ENCODE measurements around the gene SETDB1. TPM values are rescaled to one million over a fixed set of nuclear protein-coding genes. Genes with fewer than 3 reads are reported as not detected.

The SETDB1 gene
- total and polyA plus RNA-seq, 2 of the 13 experiments (the other 11 are each of a cell fraction or from before 2014, with no cell fraction given), result 33.1 to 34.6 TPM

DNA sequence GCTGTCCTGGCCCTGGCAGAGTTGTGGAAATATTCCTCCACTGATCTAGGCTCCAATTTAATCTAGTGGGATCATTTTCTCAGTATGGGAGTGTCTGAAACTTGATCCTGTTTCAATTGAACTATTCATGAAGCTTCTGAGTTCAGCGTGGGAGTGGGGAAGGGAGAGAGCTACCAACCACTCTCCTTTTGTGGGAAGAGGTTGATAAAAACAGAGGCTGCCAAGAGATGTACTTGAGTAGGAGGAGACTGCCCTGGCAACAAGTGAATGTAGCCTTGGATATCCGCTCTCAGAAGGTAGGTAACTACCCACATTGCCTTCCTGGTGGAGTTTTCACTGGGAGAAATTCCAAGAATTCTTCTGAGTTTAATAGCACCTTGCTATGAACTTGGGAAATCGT is 39.1 kb upstream of the SETDB1 start, which contains the start of gene CTXND2:
Gene CTXND2, plus strand, starts transcription at position 119 of the 400 bp plus-strand sequence. CDS start 25,179 bp downstream, outside the sequence.
- no peaks in the 10 kb centered on the region for H3K36me3 ChIP-seq (replicated peaks in 1 of 2; ENCODE audit: control insufficient read depth in 1 of 2, insufficient read depth in 2 of 2, low read length in 2 of 2)
- TF ChIP-seq PCBP2 (optimal IDR thresholded peaks at IDR 0.05; ENCODE audit: low read depth, low read length, poor library complexity, severe bottlenecking) (no peak), NFIC (IDR thresholded peaks at IDR 0.05; ENCODE audit: low read length) (no peak), NR1H2 (CRISPR knock-in tag; IDR thresholded peaks at IDR 0.05; ENCODE audit: borderline replicate concordance, low read depth) (no peak), SUZ12 (IDR thresholded peaks at IDR 0.05; ENCODE audit: low read depth, low read length) (no peak), ZNF446 (CRISPR knock-in tag; IDR thresholded peaks at IDR 0.05) (no peak), ZNF891 (CRISPR knock-in tag; IDR thresholded peaks at IDR 0.05) (no peak), EP300 (IDR thresholded peaks at IDR 0.05; ENCODE audit: low read depth in 2 of 2, low read length in 2 of 2) (no peak), EP300 (CRISPR knock-in tag; IDR thresholded peaks at IDR 0.05; ENCODE audit: borderline replicate concordance) (no peak), EHMT2 (IDR thresholded peaks at IDR 0.05; ENCODE audit: borderline replicate concordance, low read depth, low read length) (no peak)
- TF ChIP-seq, protein P1, sequence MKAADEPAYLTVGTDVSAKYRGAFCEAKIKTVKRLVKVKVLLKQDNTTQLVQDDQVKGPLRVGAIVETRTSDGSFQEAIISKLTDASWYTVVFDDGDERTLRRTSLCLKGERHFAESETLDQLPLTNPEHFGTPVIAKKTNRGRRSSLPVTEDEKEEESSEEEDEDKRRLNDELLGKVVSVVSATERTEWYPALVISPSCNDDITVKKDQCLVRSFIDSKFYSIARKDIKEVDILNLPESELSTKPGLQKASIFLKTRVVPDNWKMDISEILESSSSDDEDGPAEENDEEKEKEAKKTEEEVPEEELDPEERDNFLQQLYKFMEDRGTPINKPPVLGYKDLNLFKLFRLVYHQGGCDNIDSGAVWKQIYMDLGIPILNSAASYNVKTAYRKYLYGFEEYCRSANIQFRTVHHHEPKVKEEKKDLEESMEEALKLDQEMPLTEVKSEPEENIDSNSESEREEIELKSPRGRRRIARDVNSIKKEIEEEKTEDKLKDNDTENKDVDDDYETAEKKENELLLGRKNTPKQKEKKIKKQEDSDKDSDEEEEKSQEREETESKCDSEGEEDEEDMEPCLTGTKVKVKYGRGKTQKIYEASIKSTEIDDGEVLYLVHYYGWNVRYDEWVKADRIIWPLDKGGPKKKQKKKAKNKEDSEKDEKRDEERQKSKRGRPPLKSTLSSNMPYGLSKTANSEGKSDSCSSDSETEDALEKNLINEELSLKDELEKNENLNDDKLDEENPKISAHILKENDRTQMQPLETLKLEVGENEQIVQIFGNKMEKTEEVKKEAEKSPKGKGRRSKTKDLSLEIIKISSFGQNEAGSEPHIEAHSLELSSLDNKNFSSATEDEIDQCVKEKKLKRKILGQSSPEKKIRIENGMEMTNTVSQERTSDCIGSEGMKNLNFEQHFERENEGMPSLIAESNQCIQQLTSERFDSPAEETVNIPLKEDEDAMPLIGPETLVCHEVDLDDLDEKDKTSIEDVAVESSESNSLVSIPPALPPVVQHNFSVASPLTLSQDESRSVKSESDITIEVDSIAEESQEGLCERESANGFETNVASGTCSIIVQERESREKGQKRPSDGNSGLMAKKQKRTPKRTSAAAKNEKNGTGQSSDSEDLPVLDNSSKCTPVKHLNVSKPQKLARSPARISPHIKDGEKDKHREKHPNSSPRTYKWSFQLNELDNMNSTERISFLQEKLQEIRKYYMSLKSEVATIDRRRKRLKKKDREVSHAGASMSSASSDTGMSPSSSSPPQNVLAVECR (CRISPR knock-in tag; IDR thresholded peaks at IDR 0.05; ENCODE audit: borderline replicate concordance), result no peak
- TF ChIP-seq, protein P2, sequence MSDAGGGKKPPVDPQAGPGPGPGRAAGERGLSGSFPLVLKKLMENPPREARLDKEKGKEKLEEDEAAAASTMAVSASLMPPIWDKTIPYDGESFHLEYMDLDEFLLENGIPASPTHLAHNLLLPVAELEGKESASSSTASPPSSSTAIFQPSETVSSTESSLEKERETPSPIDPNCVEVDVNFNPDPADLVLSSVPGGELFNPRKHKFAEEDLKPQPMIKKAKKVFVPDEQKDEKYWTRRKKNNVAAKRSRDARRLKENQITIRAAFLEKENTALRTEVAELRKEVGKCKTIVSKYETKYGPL (CRISPR knock-in tag; IDR thresholded peaks at IDR 0.05), result no peak
- no peak for DNase-seq (ENCODE audit: low spot score)
- no peaks in the 10 kb centered on the region for H3K27me3 ChIP-seq (ENCODE audit: control insufficient read depth in 1 of 2, insufficient read depth in 2 of 2, low read length in 2 of 2)
- no peaks in the 10 kb centered on the region for H3K9me3 ChIP-seq (ENCODE audit: low read length)
- WGBS (ENCODE audit: low lambda C conversion rate), result 11% methylated on average over 3 of the region's 3 CpGs
- ChIA-PET CTCF (ENCODE audit: low intra/inter-chr PET ratio, low total read pairs) (no interaction called here), POLR2A (no interaction called here)
- H3K4me2 ChIP-seq (ENCODE audit: low read depth, low read length), result no peak within 1 kb of the TSS
- no peak within 1 kb of the TSS for H3K9ac ChIP-seq (ENCODE audit: insufficient read depth, low read depth, low read length)
- ATAC-seq, result no peak
- no peaks in the 10 kb centered on the region for H4K20me1 ChIP-seq (ENCODE audit: insufficient read depth, low read length)
- in situ Hi-C loops (cut with HindIII; ENCODE audit: extremely low pct_ligation_motif_present, low pct_unique_long_range_greater_than_20kb) (no loop called here), intact Hi-C loops (cut with micrococcal nuclease; ENCODE audit: unreplicated experiment) (no loop called here)
- H3K4me3 ChIP-seq (replicated peaks in 1 of 3; ENCODE audit: insufficient read depth in 1 of 3, low read depth in 2 of 3, low read length in 3 of 3), result no peak within 1 kb of the TSS
- BruUV-seq (replicated peaks), result no TSS peak
- H3K27ac ChIP-seq (ENCODE audit: extremely low read length, insufficient read depth, low read length), result no peak within 1 kb of the TSS
- no peak within 1 kb of the TSS for H2AFZ ChIP-seq (ENCODE audit: low read length)
- no peaks in the 10 kb centered on the region for H3K79me2 ChIP-seq (ENCODE audit: insufficient read depth, low read length)
- H3K4me1 ChIP-seq (ENCODE audit: insufficient read depth, low read length), result peaks cover 8% of the 10 kb centered on the region; the same call in 1 of the 2 replicates
- FAIRE-seq, result no peak
